ENCODE measurements around the gene FAM124A. TPM values are rescaled to one million over a fixed set of nuclear protein-coding genes. Genes with fewer than 3 reads are reported as not detected.

Gene FAM124A
- total RNA-seq, 2 donors from 2014 or later, result 49.7 to 56.6 TPM

DNA sequence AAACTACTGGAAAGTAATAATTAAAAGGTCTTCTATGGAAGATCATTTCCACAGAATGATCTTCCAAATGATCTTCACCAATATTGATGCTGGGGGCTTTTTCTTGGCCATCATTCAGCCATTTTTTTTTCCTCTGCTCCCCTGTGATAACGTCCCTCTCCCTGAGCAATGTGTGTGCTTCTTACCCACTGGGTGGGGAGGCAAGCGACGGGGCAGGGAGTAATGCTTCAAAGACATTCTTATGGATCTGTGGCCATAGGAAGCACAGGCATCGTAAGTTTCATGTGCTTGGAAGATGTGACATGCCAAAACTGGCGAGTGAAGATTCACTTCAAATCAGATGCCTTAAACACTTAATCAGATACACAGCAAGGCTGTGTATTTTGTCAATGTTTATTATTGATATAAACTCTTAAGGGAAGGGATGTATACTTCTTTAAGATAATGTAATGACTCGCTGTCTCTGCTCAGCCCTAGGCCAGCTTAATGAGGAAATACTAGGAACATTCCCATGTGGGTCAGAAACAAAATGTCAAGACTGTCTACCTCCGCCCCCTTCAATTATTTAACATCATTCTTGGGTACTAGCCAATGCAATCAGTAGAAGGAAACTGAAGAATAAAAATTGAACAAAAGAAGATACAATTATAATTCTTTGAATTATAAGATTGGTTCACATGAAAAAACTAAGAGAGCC lies 83.2 kb downstream of the FAM124A start:
- Histone ChIP-seq H3K9ac (ENCODE audit: extremely low read depth, low read length, poor library complexity, severe bottlenecking) (no peak overlapping the region), H3K27me3 (ENCODE audit: control insufficient read depth, insufficient read depth, low read length, poor library complexity, severe bottlenecking) (no peaks in the 10 kb centered on the region), H3K4me1 (ENCODE audit: control insufficient read depth, insufficient read depth, low read length) (no peaks in the 10 kb centered on the region), H3K9me3 (ENCODE audit: control insufficient read depth, low read length) (no peaks in the 10 kb centered on the region), H3K4me3 (ENCODE audit: low read length) (no peak overlapping the region), H3K27ac (ENCODE audit: low read depth, low read length) (no peak overlapping the region), H3K36me3 (ENCODE audit: control insufficient read depth, insufficient read depth, low read length) (no peaks in the 10 kb centered on the region)
- H3K27me3 Mint-ChIP-seq (ENCODE audit: insufficient read depth), result peaks cover 2% of the 10 kb centered on the region
- DNase-seq, result peak; percentile 39
- H3K36me3 Mint-ChIP-seq (ENCODE audit: low read depth), result no peaks in the 10 kb centered on the region
- H3K4me3 Mint-ChIP-seq, result no peak overlapping the region
- 56 to 75% methylated on average over 4 to 7 of the region's 7 CpGs for WGBS, 2 experiments (ENCODE audit: insufficient coverage in 1 of 2, insufficient read length in 1 of 2)
- no peak overlapping the region for H3K27ac Mint-ChIP-seq
- no peak for TF ChIP-seq CTCF (conservative IDR thresholded peaks at IDR 0.05)
- no peaks in the 10 kb centered on the region for H3K9me3 Mint-ChIP-seq
- H3K4me1 Mint-ChIP-seq, result no peaks in the 10 kb centered on the region

- TF ChIP-seq CTCF (conservative IDR thresholded peaks at IDR 0.05), result no peak
- Mint-ChIP-seq H3K27me3 (ENCODE audit: insufficient read depth) (peaks cover 11% of the 10 kb centered on the region), H3K27ac (no peak overlapping the region), H3K4me3 (no peak overlapping the region), H3K36me3 (ENCODE audit: low read depth) (no peaks in the 10 kb centered on the region), H3K4me1 (peaks cover 10% of the 10 kb centered on the region), H3K9me3 (no peaks in the 10 kb centered on the region)
- peak; percentile 21 for DNase-seq
- 81 to 88% methylated on average over 6 of the region's 6 CpGs for WGBS, 2 experiments (ENCODE audit: insufficient coverage in 1 of 2, insufficient read length in 1 of 2)
- Histone ChIP-seq H3K36me3 (ENCODE audit: control insufficient read depth, insufficient read depth, low read length) (no peaks in the 10 kb centered on the region), H3K27me3 (ENCODE audit: control insufficient read depth, insufficient read depth, low read length, poor library complexity, severe bottlenecking) (no peaks in the 10 kb centered on the region), H3K4me1 (ENCODE audit: control insufficient read depth, insufficient read depth, low read length) (no peaks in the 10 kb centered on the region), H3K4me3 (ENCODE audit: low read length) (no peak overlapping the region), H3K9ac (ENCODE audit: extremely low read depth, low read length, poor library complexity, severe bottlenecking) (no peak overlapping the region), H3K27ac (ENCODE audit: low read depth, low read length) (no peak overlapping the region), H3K9me3 (ENCODE audit: control insufficient read depth, low read length) (no peaks in the 10 kb centered on the region)
Observed at GRCh38 chr13:51308781-51309180, 86.6 kb downstream of the FAM124A start.

GRCh38 chr13:51311231-51311630 lies 89.0 kb downstream of the FAM124A start:
- Mint-ChIP-seq H3K27me3 (ENCODE audit: insufficient read depth) (peaks cover 26% of the 10 kb centered on the region), H3K9me3 (no peaks in the 10 kb centered on the region), H3K36me3 (ENCODE audit: low read depth) (no peaks in the 10 kb centered on the region), H3K4me1 (peaks cover 20% of the 10 kb centered on the region), H3K4me3 (no peak overlapping the region), H3K27ac (no peak overlapping the region)
- H3K27me3 ChIP-seq (ENCODE audit: control insufficient read depth, insufficient read depth, low read length, poor library complexity, severe bottlenecking), result no peaks in the 10 kb centered on the region
- no peaks in the 10 kb centered on the region for H3K4me1 ChIP-seq (ENCODE audit: control insufficient read depth, insufficient read depth, low read length)
- H3K27ac ChIP-seq (ENCODE audit: low read depth, low read length), result no peak overlapping the region
- no peaks in the 10 kb centered on the region for H3K9me3 ChIP-seq (ENCODE audit: control insufficient read depth, low read length)
- TF ChIP-seq CTCF (conservative IDR thresholded peaks at IDR 0.05), result no peak
- H3K9ac ChIP-seq (ENCODE audit: extremely low read depth, low read length, poor library complexity, severe bottlenecking), result no peak overlapping the region
- no peaks in the 10 kb centered on the region for H3K36me3 ChIP-seq (ENCODE audit: control insufficient read depth, insufficient read depth, low read length)
- H3K4me3 ChIP-seq (ENCODE audit: low read length), result no peak overlapping the region
- DNase-seq, result peak; percentile 46
- WGBS, 2 experiments (ENCODE audit: insufficient coverage in 1 of 2, insufficient read length in 1 of 2), result 96 to 100% methylated on average over 1 to 2 of the region's 2 CpGs

All from endodermal cell (in vitro differentiated cells).